Vein endothelial cell (primary cell): ENCODE measurements around the gene CKAP2. TPM values are rescaled to one million over a fixed set of nuclear protein-coding genes. Genes with fewer than 3 reads are reported as not detected.

Experiments used
- total RNA-seq: library from RNA; depleted of rRNA; stranded (reverse); fragments of >200 nt; gene quantifications from 2 replicates; pipeline ENCODE4 v1.2.3, GENCODE V29; 2012

The CKAP2 gene
- 26.1 and 43.6 TPM in 2 replicates for total RNA-seq

GRCh38 chr13:52454820-52455676, at the start of gene CKAP2:
CKAP2 (plus strand) TSS chr13:52455478; CDS start chr13:52455557, 79 bp downstream.

GRCh38 chr13:52405767-52406494, 49.3 kb upstream of the CKAP2 start, which contains the start of gene THSD1:
THSD1 (minus strand) TSS chr13:52406172; CDS start chr13:52402600, 3,572 bp downstream.

DNA sequence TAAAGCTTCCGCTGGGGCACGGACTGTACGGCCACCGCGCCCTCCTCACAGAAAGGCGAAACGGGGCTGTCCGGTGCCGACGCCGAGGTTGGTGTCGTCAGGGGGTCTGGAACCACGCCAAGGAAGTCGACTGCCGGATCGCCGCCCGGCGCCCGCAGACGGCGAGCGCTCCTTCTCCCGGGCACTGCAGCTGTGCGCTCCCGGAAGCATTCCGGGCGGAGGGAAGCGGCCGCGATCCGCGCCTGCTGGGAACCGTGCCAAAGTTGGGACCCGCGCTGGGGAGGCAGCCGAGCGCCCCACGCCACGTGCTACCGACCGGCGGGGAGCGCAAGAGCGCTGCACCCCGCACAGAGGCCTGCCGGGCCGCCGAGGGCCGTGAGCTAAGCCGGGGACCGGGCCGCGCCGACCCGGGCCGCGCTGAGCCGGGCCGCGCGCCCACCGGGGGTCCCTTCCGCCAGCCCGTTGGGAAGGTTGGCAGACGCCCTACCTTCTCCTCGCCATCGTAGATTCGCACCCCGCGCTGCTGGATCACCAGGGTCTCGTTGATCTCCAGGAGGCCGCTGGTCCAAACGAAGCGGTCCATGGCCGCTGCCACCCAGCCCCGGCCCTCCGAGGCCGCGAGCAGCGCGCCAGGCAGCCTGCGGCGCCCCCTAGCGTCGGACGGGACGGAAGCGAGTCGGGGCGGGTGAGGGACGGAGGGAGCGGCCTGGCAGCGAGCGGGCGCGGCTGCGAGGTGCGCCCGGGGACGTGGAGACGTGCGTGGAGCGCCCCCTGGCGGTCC, 5.1 kb upstream of the CKAP2 start, which contains the start of gene VPS36:
Gene VPS36, minus strand, starts transcription at position 623 of the 781 bp plus-strand sequence. Its CDS starts 40 bp downstream, at position 583.

Other genes starting within 250 kb of the CKAP2 start
- 67.3 and 85.3 TPM in 2 replicates for gene THSD1, start 49.3 kb upstream of the CKAP2 start, total RNA-seq
- 22.9 and 31.0 TPM in 2 replicates for gene VPS36, start 4.8 kb upstream of the CKAP2 start, total RNA-seq
- 3.4 and 4.9 TPM in 2 replicates for gene HNRNPA1L2, start 187.0 kb downstream of the CKAP2 start, total RNA-seq
- gene SUGT1, start 197.4 kb downstream of the CKAP2 start, total RNA-seq: 41.8 and 48.5 TPM in 2 replicates